ENCODE data around the gene FAM193B.
A peak's percentile ranks its signal among the peaks of the same experiment; 100 is the strongest.

FAM193B gene

DNA sequence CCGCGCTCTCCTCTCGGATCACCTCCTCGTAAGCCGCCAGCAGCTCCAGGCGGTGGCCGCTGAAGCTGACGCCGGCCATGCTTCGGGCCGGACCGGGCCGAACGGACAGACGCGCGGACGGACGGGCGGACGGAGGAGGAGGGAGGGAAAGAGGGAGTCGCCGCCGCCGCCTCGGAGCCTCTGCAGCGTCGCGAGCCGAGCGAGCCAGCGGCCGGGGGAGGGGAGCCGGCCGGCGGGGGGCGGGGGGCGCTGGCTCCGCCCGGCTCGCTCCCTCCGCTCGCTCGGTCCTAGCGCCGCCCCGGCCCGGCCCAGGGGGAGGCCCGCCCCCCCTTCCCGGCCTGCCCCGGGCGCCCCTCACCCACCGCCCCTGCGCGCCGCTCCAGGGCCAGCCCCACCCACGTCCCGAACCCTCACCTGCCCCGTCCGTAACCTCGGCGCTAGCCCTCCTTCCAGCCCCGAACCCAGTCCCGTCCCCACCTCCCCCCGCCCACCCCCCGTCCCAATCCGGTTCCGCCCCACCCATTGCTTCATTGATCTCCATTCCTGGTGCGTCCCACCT lies 80.8 kb downstream of the FAM193B start, which contains the start of gene DBN1:
Gene DBN1, minus strand, starts transcription at position 192 of the 559 bp plus-strand sequence. Its CDS starts 113 bp downstream, at position 79.
- Histone ChIP-seq H3K79me2 (ENCODE audit: control insufficient read depth, insufficient read depth, low read length, poor library complexity) (peaks cover 27% of the 10 kb centered on the region), H3K4me2 (ENCODE audit: low read length) (peak within 1 kb of the TSS; percentile 64), H2BK120ac (ENCODE audit: insufficient read depth, low read length, poor library complexity) (peak within 1 kb of the TSS; percentile 66), H3K14ac (ENCODE audit: low read length) (peak within 1 kb of the TSS; percentile 96), H3K9ac (ENCODE audit: low read length) (peak within 1 kb of the TSS; percentile 86), H3K27me3 (ENCODE audit: insufficient read depth, low read length) (no peaks in the 10 kb centered on the region), H4K12ac (ENCODE audit: low read depth, low read length) (peak within 1 kb of the TSS; percentile 74), H2AK5ac (ENCODE audit: low read length) (peak within 1 kb of the TSS; percentile 94), H2BK5ac (ENCODE audit: low read depth, low read length, poor library complexity) (peak within 1 kb of the TSS; percentile 86), H4K8ac (ENCODE audit: low read depth, low read length) (peak within 1 kb of the TSS; percentile 73), H3K79me1 (ENCODE audit: low read length) (peaks cover 13% of the 10 kb centered on the region), H3K18ac (ENCODE audit: low read length) (peak within 1 kb of the TSS; percentile 95), H3K27ac (ENCODE audit: low read depth, low read length) (peak within 1 kb of the TSS; percentile 80), H2AFZ (ENCODE audit: insufficient read depth, low read length, poor library complexity) (peak within 1 kb of the TSS; percentile 40), H3K36me3 (ENCODE audit: control insufficient read depth in 1 of 2, insufficient read depth in 2 of 2, low read length in 2 of 2) (peaks cover 30 to 35% of the 10 kb centered on the region in 2 experiments), H3K4me3 (ENCODE audit: low read depth, low read length) (peak within 1 kb of the TSS; percentile 92), H4K91ac (ENCODE audit: low read depth, low read length) (peak within 1 kb of the TSS; percentile 97), H3K23ac (ENCODE audit: low read length) (no peak within 1 kb of the TSS), H3K4ac (ENCODE audit: low read depth, low read length) (peak within 1 kb of the TSS; percentile 99), H3K4me1 (ENCODE audit: control insufficient read depth in 1 of 2, insufficient read depth in 2 of 2, low read length in 2 of 2) (peaks cover 31 to 36% of the 10 kb centered on the region in 2 experiments), H3K9me3 (ENCODE audit: insufficient read depth, low read depth, low read length) (peaks cover 2% of the 10 kb centered on the region), H2BK12ac (ENCODE audit: low read length) (peak within 1 kb of the TSS; percentile 54)
- WGBS (ENCODE audit: extremely low coverage, insufficient coverage, insufficient read length), result no CpG with 5 or more reads among the region's 69 CpGs
- DNase-seq, result peak in 1 of 2 donors; percentile 27

DNA sequence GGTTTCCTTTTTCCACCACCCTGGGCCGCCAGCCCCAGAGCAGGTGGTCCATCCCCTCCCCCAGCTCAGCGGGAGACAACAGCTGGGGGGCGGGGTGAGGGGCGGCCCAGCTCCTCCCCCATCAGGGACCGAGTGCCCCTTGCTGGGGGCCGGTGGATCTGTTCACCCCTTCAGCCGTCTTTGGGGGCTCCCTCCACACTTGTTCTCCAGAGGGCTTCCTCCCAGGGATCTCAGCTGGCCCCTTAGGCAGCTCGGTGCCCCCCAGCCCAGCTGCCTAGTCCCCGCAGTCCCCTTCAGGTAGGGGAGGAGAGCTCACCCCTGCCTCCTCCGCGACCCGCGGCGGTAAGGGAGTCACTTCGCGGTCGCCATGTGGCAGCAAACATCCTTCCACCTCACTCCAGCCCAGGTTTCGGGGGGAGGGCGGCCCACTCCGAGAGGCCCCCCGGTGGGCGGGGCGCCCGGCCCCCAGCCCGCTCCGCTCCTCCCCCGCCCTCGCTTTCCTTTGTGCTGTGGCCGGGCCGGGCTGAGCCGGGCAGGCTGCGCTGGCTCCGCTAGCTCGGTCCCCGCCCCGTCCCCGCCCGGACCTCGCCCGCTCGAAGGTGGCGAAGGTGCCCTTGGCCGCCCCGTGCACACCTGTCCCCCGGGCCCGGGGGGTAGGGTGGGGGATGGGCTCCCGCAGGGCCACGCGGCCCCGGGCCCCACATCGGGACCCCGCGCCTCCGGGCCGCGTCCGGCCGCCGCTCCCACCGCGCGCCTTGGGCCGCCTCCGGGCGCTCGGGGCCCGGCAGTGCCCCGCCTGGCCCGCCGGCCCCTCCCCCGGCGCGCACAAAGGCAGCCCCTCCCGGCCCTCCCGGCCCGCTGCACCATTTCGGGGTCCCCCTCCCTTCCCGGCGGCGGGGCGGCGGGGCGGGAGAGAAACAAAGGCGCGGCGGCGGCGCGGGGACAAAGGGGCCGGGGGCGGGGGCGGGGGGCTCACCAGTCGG lies 81.6 kb downstream of the FAM193B start:
- Histone ChIP-seq H4K12ac (ENCODE audit: low read depth, low read length) (peak overlapping the region; percentile 74), H3K4ac (ENCODE audit: low read depth, low read length) (peak overlapping the region; percentile 99), H2BK5ac (ENCODE audit: low read depth, low read length, poor library complexity) (peak overlapping the region; percentile 86), H3K27ac (ENCODE audit: low read depth, low read length) (peak overlapping the region; percentile 80), H2BK120ac (ENCODE audit: insufficient read depth, low read length, poor library complexity) (peak overlapping the region; percentile 34), H3K4me3 (ENCODE audit: low read depth, low read length) (peak overlapping the region; percentile 92), H4K8ac (ENCODE audit: low read depth, low read length) (peak overlapping the region; percentile 73), H3K18ac (ENCODE audit: low read length) (peak overlapping the region; percentile 95), H3K9ac (ENCODE audit: low read length) (peak overlapping the region; percentile 86), H3K4me2 (ENCODE audit: low read length) (peak overlapping the region; percentile 64), H2AFZ (ENCODE audit: insufficient read depth, low read length, poor library complexity) (peak overlapping the region; percentile 40), H4K91ac (ENCODE audit: low read depth, low read length) (peak overlapping the region; percentile 97), H3K36me3 (ENCODE audit: control insufficient read depth in 1 of 2, insufficient read depth in 2 of 2, low read length in 2 of 2) (peaks cover 37 to 43% of the 10 kb centered on the region in 2 experiments), H3K14ac (ENCODE audit: low read length) (peak overlapping the region; percentile 96), H3K4me1 (ENCODE audit: control insufficient read depth in 1 of 2, insufficient read depth in 2 of 2, low read length in 2 of 2) (peaks cover 34 to 36% of the 10 kb centered on the region in 2 experiments), H2AK5ac (ENCODE audit: low read length) (peak overlapping the region; percentile 94), H2BK12ac (ENCODE audit: low read length) (peak overlapping the region; percentile 35), H3K27me3 (ENCODE audit: insufficient read depth, low read length) (no peaks in the 10 kb centered on the region), H3K79me1 (ENCODE audit: low read length) (peaks cover 13% of the 10 kb centered on the region), H3K23ac (ENCODE audit: low read length) (no peak overlapping the region), H3K9me3 (ENCODE audit: insufficient read depth, low read depth, low read length) (peaks cover 2% of the 10 kb centered on the region), H3K79me2 (ENCODE audit: control insufficient read depth, insufficient read depth, low read length, poor library complexity) (peaks cover 27% of the 10 kb centered on the region)
- no peak for DNase-seq
- no CpG with 5 or more reads among the region's 93 CpGs for WGBS (ENCODE audit: extremely low coverage, insufficient coverage, insufficient read length)

DNA sequence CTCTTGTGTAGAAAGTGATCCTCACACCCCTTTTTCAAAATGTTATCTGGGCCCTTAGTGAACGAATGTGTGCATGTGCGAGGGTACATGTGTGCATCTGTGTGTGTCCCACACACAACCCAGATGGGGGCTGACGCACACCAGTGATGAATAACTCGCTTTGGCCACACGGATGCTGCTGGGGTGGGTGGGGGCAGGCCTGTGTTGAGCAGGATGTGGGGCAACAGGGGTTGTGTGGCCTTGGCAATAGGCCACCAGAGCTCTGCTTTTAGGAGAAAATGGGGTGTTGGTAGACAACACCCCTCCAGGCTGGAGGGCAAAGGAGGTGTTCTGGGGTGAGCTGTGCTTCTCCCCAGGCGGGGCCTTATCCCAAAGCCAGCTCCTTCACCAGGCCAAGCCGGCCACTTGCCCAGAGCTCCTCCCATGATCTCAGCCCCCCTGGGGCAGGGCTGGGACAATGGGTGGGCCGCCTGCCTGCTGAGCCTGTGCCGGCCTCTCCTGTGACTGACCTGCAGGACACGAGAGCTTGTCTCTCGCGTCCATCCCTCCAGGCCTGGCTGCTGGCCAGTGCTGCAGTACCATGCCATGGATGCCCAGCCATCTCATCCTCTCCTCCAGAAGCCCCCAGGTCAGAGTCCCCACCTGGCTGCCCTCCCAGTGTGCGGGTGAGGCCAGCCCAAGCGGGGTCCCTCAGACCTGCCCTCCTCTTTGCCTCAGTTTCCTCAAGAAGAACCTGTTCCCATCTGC lies 82.6 kb downstream of the FAM193B start:
- H3K23ac ChIP-seq (ENCODE audit: low read length), result no peak overlapping the region
- H3K4me1 ChIP-seq (ENCODE audit: control insufficient read depth in 1 of 2, insufficient read depth in 2 of 2, low read length in 2 of 2), result peaks cover 34 to 36% of the 10 kb centered on the region in 2 experiments
- no peak overlapping the region for H2AK5ac ChIP-seq (ENCODE audit: low read length)
- no peak overlapping the region for H2AFZ ChIP-seq (ENCODE audit: insufficient read depth, low read length, poor library complexity)
- H3K4me2 ChIP-seq (ENCODE audit: low read length), result peak overlapping the region; percentile 64
- no peak overlapping the region for H2BK120ac ChIP-seq (ENCODE audit: insufficient read depth, low read length, poor library complexity)
- peak overlapping the region; percentile 99 for H3K4ac ChIP-seq (ENCODE audit: low read depth, low read length)
- no peak overlapping the region for H2BK5ac ChIP-seq (ENCODE audit: low read depth, low read length, poor library complexity)
- peak overlapping the region; percentile 55 for H3K9ac ChIP-seq (ENCODE audit: low read length)
- H3K27ac ChIP-seq (ENCODE audit: low read depth, low read length), result no peak overlapping the region
- peak overlapping the region; percentile 94 for H3K14ac ChIP-seq (ENCODE audit: low read length)
- H3K18ac ChIP-seq (ENCODE audit: low read length), result peak overlapping the region; percentile 82
- H3K79me1 ChIP-seq (ENCODE audit: low read length), result peaks cover 13% of the 10 kb centered on the region
- H3K27me3 ChIP-seq (ENCODE audit: insufficient read depth, low read length), result no peaks in the 10 kb centered on the region
- no peak overlapping the region for H2BK12ac ChIP-seq (ENCODE audit: low read length)
- H3K79me2 ChIP-seq (ENCODE audit: control insufficient read depth, insufficient read depth, low read length, poor library complexity), result peaks cover 27% of the 10 kb centered on the region
- no peak for DNase-seq
- peaks cover 47 to 53% of the 10 kb centered on the region in 2 experiments for H3K36me3 ChIP-seq (ENCODE audit: control insufficient read depth in 1 of 2, insufficient read depth in 2 of 2, low read length in 2 of 2)
- H4K8ac ChIP-seq (ENCODE audit: low read depth, low read length), result no peak overlapping the region
- H4K91ac ChIP-seq (ENCODE audit: low read depth, low read length), result no peak overlapping the region
- H3K4me3 ChIP-seq (ENCODE audit: low read depth, low read length), result peak overlapping the region; percentile 92
- H4K12ac ChIP-seq (ENCODE audit: low read depth, low read length), result no peak overlapping the region
- H3K9me3 ChIP-seq (ENCODE audit: insufficient read depth, low read depth, low read length), result peaks cover 4% of the 10 kb centered on the region
- no CpG with 5 or more reads among the region's 14 CpGs for whole genome bisulfite sequencing (ENCODE audit: extremely low coverage, insufficient coverage, insufficient read length)
